HG03442 (cell line): Measurements from ENCODE around the gene MIOS.
"Not testable (repeated sequence)": the region's sequence is repeated elsewhere in the genome, so short reads cannot be mapped to it uniquely, and the experiment has no call there.

Experiments used
- ATAC-seq: cut with Tn5 transposase; IDR thresholded peaks from one replicate; pipeline ENCODE4 v1.9.1; 2021; ENCODE audit warnings: mild to moderate bottlenecking, moderate library complexity; ENCODE audit not compliant: unreplicated experiment

Gene MIOS

DNA sequence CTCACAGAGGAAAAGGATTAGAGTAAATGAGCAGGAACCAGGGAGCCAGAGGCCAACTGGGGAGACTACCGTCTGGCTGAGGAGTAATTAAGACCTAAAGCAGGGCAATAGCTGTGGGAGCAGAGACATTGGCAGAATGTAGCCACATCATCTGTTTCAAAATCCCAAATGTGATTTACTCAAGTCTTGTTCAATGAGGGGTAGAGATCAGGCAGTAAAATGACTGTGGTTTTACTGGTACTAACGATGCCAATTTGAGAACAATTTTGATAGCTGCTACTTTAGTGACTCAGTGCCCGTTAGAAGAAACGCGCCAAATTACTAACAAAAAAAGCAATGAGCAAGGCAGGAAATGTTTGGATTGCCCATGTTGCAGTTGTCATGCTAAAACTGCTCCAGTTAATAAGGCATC, 12.7 kb upstream of the MIOS start:
- no peak for ATAC-seq

DNA sequence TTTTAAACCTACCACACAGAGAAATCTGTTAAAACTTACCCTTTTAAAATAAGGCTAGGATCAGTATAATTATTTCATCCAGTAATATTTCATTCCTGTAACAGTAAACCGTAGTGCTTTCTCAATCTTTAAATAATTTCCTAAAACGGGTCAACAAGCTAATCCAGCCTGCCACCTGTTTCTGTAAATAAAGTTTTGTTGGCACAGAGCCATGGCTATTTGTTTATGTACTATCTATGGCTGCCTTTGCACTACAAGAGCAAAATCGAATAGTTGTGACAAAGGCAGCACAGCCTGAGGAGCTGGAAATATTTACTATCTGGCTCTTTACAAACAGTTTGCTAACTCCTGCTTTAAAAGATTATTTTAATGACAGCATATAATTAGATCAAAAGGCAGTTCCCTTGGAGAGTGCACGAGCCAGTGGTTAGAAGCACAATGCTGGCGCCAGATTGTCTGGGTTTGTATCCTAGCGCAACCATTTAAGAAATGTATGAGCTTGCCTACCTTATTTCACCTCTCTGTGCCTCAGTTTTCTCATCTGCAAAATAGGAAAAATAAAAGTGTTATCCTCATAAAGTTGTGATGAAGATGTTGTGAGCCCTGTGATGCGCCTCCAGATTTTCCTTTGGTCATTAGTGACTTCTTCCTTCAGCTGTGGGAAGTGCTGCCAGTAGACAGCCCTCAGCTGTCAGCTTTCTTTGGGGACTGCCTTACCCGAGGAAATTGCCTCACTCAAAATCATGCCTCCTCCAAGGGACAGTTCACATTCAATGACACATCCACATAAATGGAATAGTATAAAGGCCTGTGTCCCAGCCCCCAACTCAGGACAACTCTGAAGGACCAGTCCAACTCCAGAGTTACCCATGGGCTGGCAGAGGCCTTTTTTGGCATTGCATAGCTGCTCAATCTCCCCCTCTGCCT, 11.8 kb upstream of the MIOS start:
- no peak for ATAC-seq

DNA sequence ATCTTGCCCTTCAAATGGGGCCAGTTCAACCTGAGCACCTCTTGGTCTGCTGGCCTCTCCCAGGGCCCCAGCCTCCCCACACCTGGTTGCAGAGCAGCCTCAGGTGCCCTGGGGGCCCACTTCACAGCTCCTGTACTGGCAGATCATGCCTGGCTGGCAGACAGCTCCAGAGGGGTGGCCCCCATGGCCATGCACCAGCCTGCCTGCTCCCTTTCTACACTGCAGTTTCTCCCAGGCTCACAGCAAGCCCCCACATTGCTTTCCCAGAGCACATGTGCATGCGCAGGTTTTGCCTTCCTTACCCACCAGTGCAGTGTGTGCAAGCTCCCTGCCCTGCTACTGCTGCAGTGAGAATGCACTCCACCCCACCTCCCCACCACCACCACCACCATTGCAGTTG, 9.8 kb upstream of the MIOS start:
- no peak for ATAC-seq

DNA sequence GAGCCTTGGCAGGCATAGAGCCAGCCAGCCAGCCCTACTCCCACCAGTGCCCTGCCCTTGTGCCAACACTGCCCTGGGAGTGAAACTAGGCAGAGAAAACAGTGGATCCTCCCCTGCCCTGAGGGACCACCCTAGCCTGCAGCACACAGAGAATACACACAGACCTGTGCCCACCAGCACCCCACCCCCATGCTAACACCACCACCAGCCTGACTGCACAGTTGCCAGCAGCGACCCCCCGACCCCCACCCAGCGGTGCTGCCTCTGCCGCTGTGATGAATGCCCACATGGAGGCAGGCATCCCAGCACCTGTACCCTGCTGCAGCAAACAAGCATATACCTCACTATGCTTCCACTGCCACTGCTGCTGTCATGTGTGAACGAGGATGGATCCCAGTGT, 9.4 kb upstream of the MIOS start:
- no peak for ATAC-seq

DNA sequence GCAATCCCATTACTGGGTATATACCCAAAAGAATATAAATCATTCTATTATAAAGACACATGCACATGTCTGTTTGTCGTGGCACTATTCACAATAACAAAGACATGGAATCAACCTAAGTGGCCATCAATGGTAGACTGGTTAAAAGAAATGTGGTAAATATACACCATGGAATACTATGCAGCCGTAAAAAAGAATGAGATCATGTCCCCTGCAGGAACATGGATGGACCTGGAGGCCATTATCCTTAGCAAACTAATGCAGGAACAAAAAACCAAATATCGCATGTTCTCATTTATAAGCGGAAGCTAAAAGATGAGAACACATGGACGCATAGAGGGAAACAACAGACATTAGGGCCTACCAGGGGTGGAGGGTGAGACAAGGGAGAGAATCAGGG, 5.1 kb upstream of the MIOS start:
- ATAC-seq = not testable (repeated sequence)

DNA sequence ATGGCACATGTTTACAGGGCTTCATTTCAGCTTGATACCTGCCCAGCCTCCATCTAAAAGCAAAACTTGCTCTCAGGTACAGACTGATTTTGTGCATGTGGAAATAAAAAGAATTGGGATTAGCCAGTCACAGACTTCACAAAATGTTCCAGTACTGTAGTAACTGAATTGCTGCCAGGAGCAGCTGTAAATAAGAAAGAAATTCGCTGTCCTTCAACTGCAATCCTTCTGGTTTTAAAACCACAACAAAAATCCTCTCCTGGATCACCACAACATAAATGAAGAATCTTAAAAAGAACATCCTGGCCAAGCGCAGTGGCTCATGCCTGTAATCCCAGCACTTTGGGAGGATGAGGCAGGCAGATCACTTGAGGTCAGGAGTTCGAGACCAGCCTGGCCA, 3.9 kb upstream of the MIOS start:
- ATAC-seq = no peak

DNA sequence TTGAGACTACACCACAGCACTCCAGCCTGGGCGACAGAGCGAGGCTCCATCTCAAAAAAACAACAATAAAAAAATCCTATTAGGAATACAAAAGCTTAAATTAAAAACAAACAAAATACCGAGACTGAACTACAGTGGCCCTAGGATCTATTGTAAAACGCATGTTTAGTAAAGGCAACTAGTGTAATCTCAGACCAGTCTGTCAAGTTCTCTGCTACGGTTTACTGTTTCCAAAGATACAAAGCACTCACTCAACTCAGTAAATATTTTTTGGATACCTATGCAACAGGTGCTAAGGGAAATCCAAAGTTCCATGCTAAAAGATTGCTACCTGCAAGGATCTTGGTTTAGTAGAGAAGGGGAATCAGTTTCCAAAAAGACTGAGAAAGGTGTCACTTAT, 3.4 kb upstream of the MIOS start:
- ATAC-seq = no peak

DNA sequence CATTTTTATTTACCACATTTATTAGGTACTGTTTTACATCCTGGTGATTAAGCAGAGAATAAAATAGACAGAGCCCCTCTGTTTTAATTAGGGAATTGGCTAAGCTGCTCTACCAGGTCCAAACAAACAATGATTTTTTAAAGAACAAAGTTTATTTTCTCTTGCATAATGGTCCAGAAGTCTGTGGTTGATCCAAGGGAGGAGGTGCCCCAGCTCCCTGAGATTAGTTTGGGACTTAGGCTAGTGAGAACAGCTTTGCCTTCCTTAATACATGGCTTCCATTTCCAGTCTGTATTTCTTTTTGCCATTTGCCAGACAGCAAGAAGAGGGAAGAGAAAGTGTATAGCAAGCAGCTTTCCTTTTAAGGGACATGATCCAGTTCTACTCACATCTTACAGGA, 2.9 kb upstream of the MIOS start:
- no peak for ATAC-seq

DNA sequence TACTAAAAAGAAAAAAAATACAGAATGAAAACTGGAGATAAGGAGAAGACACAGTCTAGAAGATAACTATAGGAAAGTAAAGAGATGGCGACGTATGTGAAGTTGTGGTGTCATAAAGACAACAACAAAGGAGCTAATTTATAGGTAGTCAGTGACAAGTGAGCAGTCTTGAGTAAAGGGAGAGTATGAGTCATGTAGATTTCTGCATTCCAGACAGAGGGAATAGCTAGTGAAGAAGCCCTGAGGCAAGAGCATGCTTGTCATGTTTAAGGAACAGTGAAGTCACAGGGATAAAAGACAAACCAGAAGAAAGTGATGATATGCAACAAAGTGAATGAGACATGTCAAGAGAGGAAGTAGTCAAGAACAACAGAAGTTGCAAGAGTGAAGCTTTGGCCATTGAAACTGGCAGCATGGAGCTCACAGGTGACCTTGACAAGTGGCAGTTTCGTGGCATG, 2.3 kb upstream of the MIOS start:
- ATAC-seq = no peak

DNA sequence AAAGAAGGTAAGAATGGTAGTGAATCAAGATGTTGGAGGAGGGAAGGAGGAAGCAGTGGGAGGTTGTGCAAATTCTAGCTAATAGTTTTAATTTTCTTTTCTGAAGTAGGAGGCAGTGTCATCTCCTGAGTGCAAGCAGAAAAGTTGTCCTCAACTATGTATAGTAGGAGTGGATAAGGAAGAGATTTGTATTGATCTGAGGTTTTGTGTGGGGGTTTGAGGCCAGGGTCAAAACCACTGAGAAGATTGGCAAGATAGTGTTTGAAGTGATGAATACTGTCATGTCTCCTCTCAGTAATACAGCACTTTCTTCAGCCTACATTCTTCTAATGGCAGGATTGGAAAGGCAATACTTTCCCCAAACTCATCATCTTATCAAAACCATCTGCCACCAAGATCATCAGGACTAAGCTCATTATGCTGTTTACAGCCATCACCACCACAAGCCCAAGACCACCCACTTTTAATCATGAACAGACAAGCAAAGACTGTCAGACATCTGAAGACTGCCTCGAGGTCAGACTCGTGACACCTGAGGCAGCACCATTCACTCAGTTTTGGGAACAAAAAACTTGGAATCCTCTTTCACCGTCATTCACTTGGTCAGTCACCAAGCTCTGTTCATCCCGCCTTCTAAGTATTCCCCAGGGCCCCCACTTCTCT, 1.5 kb upstream of the MIOS start:
- no peak for ATAC-seq

DNA sequence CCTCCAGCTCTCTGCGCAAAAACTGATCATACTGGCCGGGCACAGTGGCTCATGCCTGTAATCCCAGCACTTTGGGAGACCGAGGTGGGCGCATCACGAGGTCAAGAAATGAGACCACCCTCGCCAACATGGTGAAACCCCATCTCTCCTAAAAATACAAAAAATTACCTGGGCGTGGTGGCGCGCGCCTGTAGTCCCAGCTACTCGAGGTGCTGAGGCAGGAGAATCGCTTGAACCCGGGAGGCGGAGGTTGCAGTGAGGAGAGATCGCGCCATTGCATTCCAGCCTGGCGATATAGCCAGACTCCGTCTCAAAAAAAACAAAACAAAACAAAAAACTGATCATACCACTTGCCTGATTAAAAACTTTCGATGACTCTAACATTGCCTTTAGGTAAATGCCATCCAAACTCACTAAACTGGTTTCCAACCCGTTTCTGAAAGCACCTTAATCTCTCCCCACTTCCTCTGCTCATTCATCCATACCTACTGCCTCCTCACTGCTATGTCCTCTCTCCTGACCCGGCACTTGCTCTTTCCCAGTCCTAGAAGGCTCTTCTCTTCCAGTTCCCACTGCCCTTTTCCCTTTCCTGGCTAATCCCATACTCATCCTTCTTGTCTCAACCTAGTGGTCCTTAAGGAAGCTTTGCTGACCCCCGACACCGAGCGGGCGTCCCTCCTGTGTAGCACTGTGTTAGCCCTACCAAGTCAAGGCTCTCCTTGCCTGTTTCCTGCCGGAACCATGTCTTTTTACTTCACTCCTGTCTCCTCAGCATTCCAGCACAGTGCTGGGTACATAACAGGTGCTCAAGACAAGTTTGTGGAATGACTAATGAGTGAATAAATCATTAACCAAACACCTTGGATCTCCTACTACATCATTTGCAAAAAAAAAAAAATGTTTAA, 686 bp upstream of the MIOS start:
- peak; percentile 14 for ATAC-seq

DNA sequence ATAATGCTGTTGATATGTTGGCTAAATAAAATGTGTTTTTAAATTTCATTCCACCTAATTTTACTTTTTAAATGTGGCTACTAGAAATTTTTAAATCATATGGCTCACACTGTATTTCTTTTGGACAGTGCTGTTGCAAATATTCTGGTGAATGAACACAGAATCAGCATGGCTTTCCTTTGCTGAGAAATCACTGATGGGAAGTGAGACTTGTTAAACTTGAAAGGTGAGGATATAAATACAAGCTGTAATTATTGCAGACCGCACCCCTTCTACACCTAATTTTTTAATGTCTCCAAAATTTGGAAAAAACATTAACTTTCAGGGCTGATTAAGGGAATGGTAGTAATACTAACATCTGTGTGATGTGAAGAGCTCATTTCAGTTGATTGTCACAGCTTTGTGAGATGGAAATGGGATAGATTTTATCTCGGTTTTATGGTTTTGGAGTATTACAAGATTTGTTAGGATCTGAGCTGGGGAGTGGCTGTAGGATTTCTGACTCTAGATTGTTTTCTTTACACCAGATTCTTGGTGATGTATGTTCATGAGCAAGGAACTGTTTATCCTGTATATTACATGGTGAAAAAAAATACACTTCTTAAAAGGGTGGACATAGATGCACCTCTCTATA, 1.3 kb downstream of the MIOS start:
- no peak for ATAC-seq

DNA sequence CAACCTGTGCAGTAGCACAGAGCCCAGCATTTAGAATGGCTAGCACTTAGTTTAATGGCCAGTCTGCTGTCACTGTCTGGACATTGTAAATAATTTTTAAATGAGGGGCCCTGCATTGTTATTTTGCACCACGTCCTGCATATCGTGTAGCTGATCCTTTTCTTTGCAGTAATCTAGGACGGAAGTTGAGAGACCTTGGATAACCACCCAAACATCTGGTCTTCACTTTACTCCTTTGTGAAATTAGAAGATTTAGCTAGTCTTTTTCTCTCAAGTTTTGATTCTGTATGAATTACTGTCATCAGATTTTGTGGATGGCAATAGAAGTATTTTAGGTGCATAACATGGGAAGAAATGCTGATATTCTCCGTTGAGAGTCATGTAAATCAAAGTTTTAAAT, 1.9 kb downstream of the MIOS start:
- no peak for ATAC-seq

DNA sequence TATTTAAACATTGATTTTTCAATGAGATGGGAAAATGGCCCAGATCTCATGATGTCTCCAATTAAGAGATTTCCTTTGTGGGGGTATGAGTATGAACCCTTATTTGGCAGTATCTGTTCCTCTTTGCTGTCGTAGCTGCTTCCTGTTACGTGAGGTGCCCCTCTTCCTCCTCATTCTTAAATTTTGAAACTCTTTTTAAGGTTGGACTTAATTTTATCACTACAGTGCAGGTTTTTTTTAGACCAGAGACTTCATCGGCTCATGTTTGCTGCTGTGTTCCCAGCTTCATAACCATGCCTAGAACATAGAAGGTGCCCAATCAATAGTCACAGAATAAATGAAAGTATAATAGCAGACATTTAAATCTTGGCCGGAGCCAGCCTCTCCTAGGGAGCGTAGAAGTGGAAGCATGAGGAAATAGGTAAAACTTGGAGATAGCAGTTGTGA, 2.4 kb downstream of the MIOS start:
- ATAC-seq = peak; percentile 38

DNA sequence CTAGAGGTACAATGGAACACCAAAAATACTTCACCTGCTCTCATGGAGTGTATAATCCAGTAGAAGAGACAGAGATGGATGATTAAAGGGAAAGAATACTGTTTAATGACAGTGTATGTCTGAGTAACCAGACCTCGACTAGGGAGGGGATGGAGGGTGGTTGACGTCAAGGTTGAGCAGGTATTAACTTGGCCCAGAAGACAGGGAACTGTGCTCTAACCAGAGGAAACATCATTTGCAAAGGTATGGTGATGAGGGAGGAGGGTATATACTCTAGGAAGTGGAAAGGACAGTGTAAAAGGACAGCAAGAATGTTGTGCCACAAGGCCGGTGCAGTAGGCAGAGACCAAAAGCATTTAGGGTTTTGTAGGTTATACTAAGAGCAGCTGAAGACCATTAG, 2.9 kb downstream of the MIOS start:
- peak; percentile 21 for ATAC-seq

DNA sequence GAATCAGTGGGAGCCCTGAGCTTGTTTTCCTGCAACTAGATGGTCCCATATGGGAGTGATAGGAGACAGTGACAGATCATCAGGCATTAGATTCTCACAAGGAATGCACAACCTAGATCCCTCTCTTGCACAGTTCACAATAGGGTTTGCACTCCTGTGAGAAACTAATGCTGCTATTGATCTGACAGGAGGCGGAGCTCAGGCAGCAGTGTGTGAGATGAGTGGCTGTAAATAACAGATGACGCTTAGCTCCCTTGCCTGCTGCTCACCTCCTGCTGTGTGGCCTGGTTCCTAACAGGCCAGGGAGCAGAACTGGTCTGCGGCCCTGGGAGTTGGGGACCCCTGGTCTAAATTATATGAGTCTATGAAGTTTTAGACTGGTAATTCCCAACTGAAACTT, 3.9 kb downstream of the MIOS start:
- ATAC-seq = no peak

DNA sequence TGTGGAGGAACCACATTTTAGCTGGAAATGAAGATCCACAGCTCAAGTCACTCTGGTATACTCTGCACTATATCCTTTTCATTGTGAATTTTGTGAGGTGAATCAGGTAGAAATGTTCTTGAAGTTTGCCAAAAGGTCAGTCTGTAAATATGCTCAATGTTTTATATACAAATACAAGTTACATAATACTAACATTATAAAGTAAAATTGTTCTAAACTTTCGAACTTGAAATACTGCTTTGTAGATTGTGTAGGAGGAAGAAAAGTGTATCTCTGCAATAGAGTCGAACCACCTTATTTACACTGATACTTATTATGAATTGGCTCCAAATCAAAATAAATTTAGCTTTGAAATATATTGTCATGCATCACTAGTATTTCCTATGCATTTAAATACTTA, 7.0 kb downstream of the MIOS start:
- no peak for ATAC-seq

DNA sequence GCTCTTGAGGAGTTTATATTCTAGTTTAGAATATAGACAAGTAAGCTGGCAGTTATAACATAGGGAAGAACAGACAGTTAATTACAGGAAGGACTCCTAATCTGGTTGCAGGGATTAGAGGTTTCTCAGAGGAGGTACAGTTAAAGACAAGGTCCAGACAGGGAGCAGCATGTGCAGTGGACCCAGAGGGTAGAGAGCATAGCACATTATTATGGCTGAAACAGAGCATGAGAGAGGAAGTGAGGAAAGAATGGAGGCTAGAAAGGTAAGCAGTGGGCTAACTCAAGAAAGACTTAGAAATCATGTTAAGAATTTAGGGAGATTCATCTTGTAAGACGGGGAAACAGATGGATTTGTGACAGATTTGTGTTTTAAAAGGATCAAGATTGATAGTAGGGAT, 9.7 kb downstream of the MIOS start:
- no peak for ATAC-seq

DNA sequence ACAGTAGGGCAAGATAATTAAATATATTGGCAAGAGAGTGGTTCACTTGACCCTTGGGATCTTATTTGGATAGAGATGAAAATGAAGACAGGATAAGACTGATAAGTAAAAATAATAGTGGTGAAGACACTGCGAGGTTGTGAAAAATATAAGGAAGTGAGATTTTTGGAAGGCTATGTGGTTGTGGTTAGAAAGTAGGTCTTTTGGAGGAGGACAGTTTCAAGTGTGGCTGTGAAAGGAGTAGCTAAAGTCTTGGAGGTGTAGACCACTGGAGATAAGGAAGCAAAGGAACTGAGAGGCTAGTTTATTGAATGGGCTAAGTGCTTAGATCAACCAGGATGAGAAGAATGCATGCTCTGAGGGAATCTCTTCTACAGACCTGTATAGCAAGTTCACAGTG, 11.2 kb downstream of the MIOS start:
- ATAC-seq = no peak

DNA sequence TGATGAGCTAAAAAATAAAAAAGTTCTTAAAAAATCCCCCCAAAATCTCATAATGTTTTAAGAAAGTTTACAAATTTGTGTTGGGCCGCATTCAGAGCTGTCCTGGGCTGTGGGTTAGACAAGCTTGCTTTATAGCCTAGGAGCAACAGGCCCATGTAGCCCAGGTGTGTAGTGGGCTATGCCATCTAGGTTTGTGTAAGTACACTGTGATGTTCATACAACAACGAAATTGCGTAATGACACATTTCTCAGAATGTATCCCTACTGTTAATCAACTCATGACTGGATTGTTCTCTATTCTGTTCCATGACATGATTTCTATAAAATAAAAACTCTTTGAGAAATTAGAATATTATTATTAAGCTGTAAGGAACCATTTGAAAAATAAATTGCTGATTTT, 13.0 kb downstream of the MIOS start:
- ATAC-seq = no peak
